HepG2 (cell line): ENCODE data around the gene CAP2. TPM values are rescaled to one million over a fixed set of nuclear protein-coding genes. Genes with fewer than 3 reads are reported as not detected.

Experiments
- ATAC-seq: fragments of 200-7000 bp; cut with Tn5 transposase; 3 replicates; pipeline ENCODE4 v1.9.1; 2020; ENCODE audit warnings: mild to moderate bottlenecking, moderate library complexity
- BruUV-seq: library from RNA; stranded (reverse); fragments of 400-500 nt; replicated peaks from 2 replicates; lab custom pipeline; 2021; lab: Mats Ljungman, UMichigan
- CTCF ChIA-PET: fragments of 300-600 bp; formaldehyde crosslinking; extraction: SDS; loops from one replicate; lab custom pipeline; 2021; ENCODE audit warnings: low total read pairs, inconsistent platforms, low intra/inter-chr PET ratio; lab: Yijun Ruan, JAX
- POLR2A ChIA-PET: fragments of 350-600 bp; sonication (Branson Sonifier 250); formaldehyde crosslinking; loops from one replicate; lab custom pipeline; 2020; ENCODE audit warnings: antibody characterized with exemption, inconsistent platforms; lab: Yijun Ruan, JAX
- DNase-seq: peaks from one replicate; pipeline ENCODE4 v3.0.0-alpha.2; 2015; ENCODE audit warnings: low spot score
- FAIRE-seq: peaks from 3 replicates; lab custom pipeline; 2011; peaks lifted over from hg19 to GRCh38; lab: Jason Lieb, UNC
- H2AFZ ChIP-seq: one replicate; pipeline ENCODE4 v1.6.1; 2011; ENCODE audit warnings: low read length, inconsistent platforms
- H3K27ac ChIP-seq: fragments of 300-600 bp; 3 replicates; pipeline ENCODE4 v1.8.0; 2011; ENCODE audit warnings: mixed run types, mild to moderate bottlenecking, mixed read lengths, low read length, inconsistent platforms; ENCODE audit not compliant: insufficient read depth; ENCODE audit errors: extremely low read length
- H3K27me3 ChIP-seq, 2 experiments: fragments of 200-600 bp in 1 of 2; 2 replicates in 1 of 2; 3 replicates in 1 of 2; pipeline versions ENCODE4 v1.6.0 to v1.8.0; 2011; ENCODE audit warnings: low read length in 2 of 2, mild to moderate bottlenecking in 2 of 2, moderate library complexity in 2 of 2, inconsistent platforms in 1 of 2; ENCODE audit not compliant: insufficient read depth in 2 of 2, control insufficient read depth in 1 of 2
- H3K36me3 ChIP-seq, 2 experiments: fragments of 200-600 bp in 1 of 2; replicated peaks in 1 of 2; 2 replicates in 1 of 2; 3 replicates in 1 of 2; pipeline versions ENCODE4 v1.5.1 to v1.8.0; 2011; ENCODE audit warnings: low read length in 2 of 2, inconsistent platforms in 1 of 2; ENCODE audit not compliant: insufficient read depth in 2 of 2, control insufficient read depth in 1 of 2
- H3K4me1 ChIP-seq: 2 replicates; pipeline ENCODE4 v1.5.1; 2012; ENCODE audit warnings: low read length, inconsistent platforms; ENCODE audit not compliant: insufficient read depth
- H3K4me2 ChIP-seq: 2 replicates; pipeline ENCODE4 v1.6.0; 2011; ENCODE audit warnings: low read depth, low read length, inconsistent platforms
- H3K4me3 ChIP-seq, 3 experiments: fragments of 200-600 bp in 1 of 3; sonication (generic), shearing (Covaris generic) in 1 of 3; replicated peaks in 1 of 3; 2 replicates each; pipeline ENCODE4 v1.5.1; 2011 to 2016; ENCODE audit warnings: low read length in 3 of 3, inconsistent platforms in 2 of 3, low read depth in 2 of 3, mild to moderate bottlenecking in 2 of 3, control low read depth in 1 of 3, mixed read lengths in 1 of 3; ENCODE audit not compliant: insufficient read depth in 1 of 3
- H3K79me2 ChIP-seq: one replicate; pipeline ENCODE4 v1.6.1; 2011; ENCODE audit warnings: low read length, inconsistent platforms; ENCODE audit not compliant: insufficient read depth
- H3K9ac ChIP-seq: 2 replicates; pipeline ENCODE4 v1.6.0; 2011; ENCODE audit warnings: mild to moderate bottlenecking, low read depth, low read length, inconsistent platforms; ENCODE audit not compliant: insufficient read depth
- H3K9me3 ChIP-seq: 2 replicates; pipeline ENCODE4 v1.5.1; 2012; ENCODE audit warnings: mild to moderate bottlenecking, low read length
- H4K20me1 ChIP-seq: 2 replicates; pipeline ENCODE4 v1.6.0; 2011; ENCODE audit warnings: inconsistent platforms, mild to moderate bottlenecking, low read length, moderate library complexity; ENCODE audit not compliant: insufficient read depth
- CSRNP1 ChIP-seq: sonication (generic); formaldehyde crosslinking; IDR thresholded peaks from 2 replicates; pipeline ENCODE4 v1.8.1; 2023; ENCODE audit warnings: mild to moderate bottlenecking, missing genetic modification reagents
- EP300 ChIP-seq, 3 experiments: sonication (generic) in 1 of 3; formaldehyde crosslinking in 1 of 3; IDR thresholded peaks; 2 replicates each; pipeline versions ENCODE4 v1.5.1 to v1.6.1; 2011 to 2020; ENCODE audit warnings: low read depth in 2 of 3, low read length in 2 of 3, borderline replicate concordance in 1 of 3, improper control_type of control experiment in 1 of 3, mild to moderate bottlenecking in 1 of 3, missing genetic modification reagents in 1 of 3, moderate library complexity in 1 of 3
- ERF ChIP-seq: IDR thresholded peaks from 2 replicates; pipeline ENCODE4 v1.6.1; 2018; ENCODE audit warnings: missing biosample characterization, missing genetic modification reagents
- HNRNPK ChIP-seq: fragments of 200-400 bp; formaldehyde crosslinking; IDR thresholded peaks from 2 replicates; pipeline ENCODE4 v1.6.1; 2018; ENCODE audit warnings: low read length, low read depth, moderate library complexity, mild to moderate bottlenecking; ENCODE audit not compliant: poor library complexity, severe bottlenecking
- PHF5A ChIP-seq: IDR thresholded peaks from one replicate; pipeline ENCODE4 v1.6.1; 2018; ENCODE audit warnings: low read depth, missing genetic modification reagents; ENCODE audit not compliant: unreplicated experiment
- ZFP91 ChIP-seq: sonication (generic); formaldehyde crosslinking; IDR thresholded peaks from 2 replicates; pipeline ENCODE4 v1.9.0; 2022; ENCODE audit warnings: missing genetic modification reagents, mild to moderate bottlenecking, borderline replicate concordance
- ZNF10 ChIP-seq: sonication (generic); formaldehyde crosslinking; IDR thresholded peaks from 2 replicates; pipeline ENCODE4 v1.4.0; 2020; ENCODE audit warnings: mild to moderate bottlenecking, low read depth, missing genetic modification reagents, borderline replicate concordance
- ZNF556 ChIP-seq: sonication (generic); formaldehyde crosslinking; IDR thresholded peaks from 2 replicates; pipeline ENCODE4 v1.4.0; 2020; ENCODE audit warnings: mild to moderate bottlenecking, missing genetic modification reagents, borderline replicate concordance
- ZNF605 ChIP-seq: sonication (generic); formaldehyde crosslinking; IDR thresholded peaks from 2 replicates; pipeline ENCODE4 v1.8.0; 2022; ENCODE audit warnings: mild to moderate bottlenecking, missing genetic modification reagents
- ZSCAN20 ChIP-seq: sonication (generic); formaldehyde crosslinking; IDR thresholded peaks from 2 replicates; pipeline ENCODE4 v1.4.0; 2020; ENCODE audit warnings: missing genetic modification reagents, mild to moderate bottlenecking, borderline replicate concordance
- ZSCAN25 ChIP-seq: sonication (generic); formaldehyde crosslinking; IDR thresholded peaks from 2 replicates; pipeline ENCODE4 v1.8.0; 2022; ENCODE audit warnings: mild to moderate bottlenecking, missing genetic modification reagents
- WGBS: methylation state at CpG from one replicate; pipeline ENCODE4 v1.1.6; 2017; ENCODE audit warnings: low lambda C conversion rate; 5-methylcytosine and 5-hydroxymethylcytosine counted together
- in situ Hi-C: cut with HindIII; loops from 2 replicates; pipeline ENCODE4 v1.10.0; 2017; ENCODE audit warnings: low pct_unique_long_range_greater_than_20kb; ENCODE audit not compliant: extremely low pct_ligation_motif_present
- intact Hi-C: fragments of 100-400 bp; cut with micrococcal nuclease; formaldehyde crosslinking; loops from one replicate; pipeline ENCODE4 v1.10.0; 2022; ENCODE audit not compliant: unreplicated experiment
- polyA plus RNA-seq, 8 experiments: library from polyadenylated mRNA; depleted of rRNA in 3 of 8; stranded (reverse) in 7 of 8; unstranded in 1 of 8; fragments of >200 nt; fragmentation: Illumina TruSeq in 4 of 8; extraction: Trizol in 4 of 8; gene quantifications; 2 replicates each; pipeline versions ENCODE4 v1.2.1 to v1.2.3, GENCODE V29; 2011 to 2016; ENCODE audit warnings: low read depth in 4 of 8, missing spikeins in 1 of 8, mixed read lengths in 1 of 8; ENCODE audit not compliant: insufficient read depth in 1 of 8
- total RNA-seq, 5 experiments: library from RNA; depleted of rRNA; stranded (reverse); fragments of >200 nt; fragmentation: Illumina TruSeq; extraction: Trizol; gene quantifications; 2 replicates each; pipeline ENCODE4 v1.2.3, GENCODE V29; 2016; ENCODE audit warnings: low read depth in 1 of 5

Gene CAP2
- total and polyA plus RNA-seq, 2 of the 13 experiments (the other 11 are each of a cell fraction or from before 2014, with no cell fraction given), result 7.9 to 53.1 TPM

- Histone ChIP-seq H3K9me3 (no peaks in the 10 kb centered on the region), H3K79me2 (peaks cover 19% of the 10 kb centered on the region), H3K4me1 (peaks cover 36% of the 10 kb centered on the region), H3K36me3 (no peaks in the 10 kb centered on the region), H2AFZ (no peak overlapping the region), H3K4me3 (no peak overlapping the region), H3K27ac (no peak overlapping the region), H4K20me1 (no peaks in the 10 kb centered on the region), H3K27me3 (peaks cover 0 to 6% of the 10 kb centered on the region in 2 experiments; a peak in 1 of 5 replicates), H3K4me2 (no peak overlapping the region), H3K9ac (no peak overlapping the region)
- in situ Hi-C loops (no loop called here), intact Hi-C loops (loop anchor here (2.0 kb wide), 1 partner anchor 37 kb away; no protein-coding TSS in a partner anchor)
- no TSS peak for BruUV-seq
- 76% methylated on average over 2 of the region's 2 CpGs for WGBS
- ATAC-seq (no peak), DNase-seq (no peak), FAIRE-seq (no peak)
- ChIA-PET CTCF (no interaction called here), POLR2A (no interaction called here)
- TF ChIP-seq ERF (CRISPR knock-in tag) (no peak), PHF5A (CRISPR knock-in tag) (no peak), ZNF10 (CRISPR knock-in tag) (no peak), ZFP91 (CRISPR knock-in tag) (no peak)
Measured at GRCh38 chr6:17391976-17392375, 1.4 kb upstream of the CAP2 start.

GRCh38 chr6:17393892-17394631 lies 667 bp downstream of the CAP2 start:
- DNase-seq (peak; percentile 71), FAIRE-seq (no peak), ATAC-seq (peak; percentile 73)
- peak overlapping the region; percentile 81 for H3K9ac ChIP-seq
- peak overlapping the region; percentile 55 for H3K27ac ChIP-seq
- 4% methylated on average over 14 of the region's 55 CpGs for WGBS
- H3K27me3 ChIP-seq, result peaks cover 0 to 6% of the 10 kb centered on the region in 2 experiments; a peak in 1 of 5 replicates
- intact Hi-C loops (loop anchor here (2.0 kb wide), 2 partner anchors 39 to 113 kb away; partner anchors contain the start of gene RBM24), in situ Hi-C loops (no loop called here)
- BruUV-seq, result no TSS peak
- ChIA-PET POLR2A (interaction anchor here (0.7 to 3.0 kb wide), 11 partner anchors 9 to 184 kb away, joined by 3 to 33 read pairs (median 5); no protein-coding TSS in a partner anchor), CTCF (no interaction called here)
- H3K4me3 ChIP-seq, result peak overlapping the region; percentile 86 to 89 (median 86)
- peaks cover 50% of the 10 kb centered on the region for H3K4me1 ChIP-seq
- H3K36me3 ChIP-seq, result no peaks in the 10 kb centered on the region
- no peak overlapping the region for H2AFZ ChIP-seq
- H3K4me2 ChIP-seq, result peak overlapping the region; percentile 77
- no peaks in the 10 kb centered on the region for H3K9me3 ChIP-seq
- H3K79me2 ChIP-seq, result peaks cover 21% of the 10 kb centered on the region
- H4K20me1 ChIP-seq, result no peaks in the 10 kb centered on the region
- TF ChIP-seq ZSCAN25 (CRISPR knock-in tag) (peak; percentile 54; the same call in 1 of the 2 replicates), ZSCAN20 (CRISPR knock-in tag) (peak; percentile 64; the same call in 1 of the 2 replicates), ZNF556 (CRISPR knock-in tag) (0 out of 2 replicates have a peak, but pooled peaks have one; percentile 48), ZNF605 (CRISPR knock-in tag) (no peak), EP300 (IDR thresholded peaks at IDR 0.05; ENCODE audit: low read depth in 2 of 2, low read length in 2 of 2) (0 out of 4 replicates have a peak, but pooled peaks of 1 of the 2 experiments have one; percentile 10), EP300 (CRISPR knock-in tag; IDR thresholded peaks at IDR 0.05; ENCODE audit: borderline replicate concordance) (no peak), HNRNPK (no peak), CSRNP1 (CRISPR knock-in tag) (no peak)
